KMS-11 (cell line): Measurements from ENCODE around the gene ATP1A2.

Experiments
- H2AFZ ChIP-seq: fragments of 200-600 bp; sonication (generic); 2 replicates; pipeline ENCODE4 v1.6.1; 2016; ENCODE audit warnings: antibody characterized with exemption, mixed run types, low read depth
- H3K27ac ChIP-seq: fragments of 200-600 bp; sonication (generic); 2 replicates; pipeline ENCODE4 v1.6.1; 2016; ENCODE audit warnings: mild to moderate bottlenecking, mixed run types
- H3K27me3 ChIP-seq: fragments of 200-600 bp; sonication (generic); 2 replicates; pipeline ENCODE4 v1.6.1; 2017; ENCODE audit warnings: mild to moderate bottlenecking, low read depth, mixed run types, moderate library complexity; ENCODE audit not compliant: insufficient read depth
- H3K36me3 ChIP-seq: fragments of 200-600 bp; sonication (generic); 2 replicates; pipeline ENCODE4 v1.6.1; 2017; ENCODE audit warnings: mild to moderate bottlenecking, mixed run types; ENCODE audit not compliant: insufficient read depth
- H3K4me1 ChIP-seq: fragments of 200-600 bp; sonication (generic); 2 replicates; pipeline ENCODE4 v1.6.1; 2016; ENCODE audit warnings: mild to moderate bottlenecking, low read depth, mixed run types; ENCODE audit not compliant: poor library complexity, severe bottlenecking
- H3K4me2 ChIP-seq: fragments of 200-600 bp; sonication (generic); 2 replicates; pipeline ENCODE4 v1.7.0; 2016; ENCODE audit warnings: mild to moderate bottlenecking, mixed run types
- H3K4me3 ChIP-seq: fragments of 200-600 bp; sonication (generic); IDR thresholded peaks from 2 replicates; pipeline ENCODE4 v1.6.1; 2017; ENCODE audit warnings: low read depth, low read length, mixed read lengths; ENCODE audit not compliant: insufficient read depth
- H3K79me2 ChIP-seq: fragments of 200-600 bp; sonication (generic); 2 replicates; pipeline ENCODE4 v1.6.1; 2016; ENCODE audit warnings: low read depth, mixed run types; ENCODE audit not compliant: insufficient read depth
- H3K9ac ChIP-seq: fragments of 200-600 bp; sonication (generic); 2 replicates; pipeline ENCODE4 v1.6.1; 2016; ENCODE audit warnings: mild to moderate bottlenecking, mixed run types
- H4K20me1 ChIP-seq: fragments of 200-600 bp; sonication (generic); 2 replicates; pipeline ENCODE4 v1.6.1; 2016; ENCODE audit warnings: mild to moderate bottlenecking, mixed run types; ENCODE audit not compliant: insufficient read depth
- CTCF ChIP-seq: fragments of 200-600 bp; sonication (generic); conservative IDR thresholded peaks from 2 replicates; pipeline ENCODE4 v1.6.1; 2017; ENCODE audit warnings: low read depth, mild to moderate bottlenecking, antibody characterized with exemption, low read length, moderate library complexity, mixed read lengths

Gene ATP1A2

DNA sequence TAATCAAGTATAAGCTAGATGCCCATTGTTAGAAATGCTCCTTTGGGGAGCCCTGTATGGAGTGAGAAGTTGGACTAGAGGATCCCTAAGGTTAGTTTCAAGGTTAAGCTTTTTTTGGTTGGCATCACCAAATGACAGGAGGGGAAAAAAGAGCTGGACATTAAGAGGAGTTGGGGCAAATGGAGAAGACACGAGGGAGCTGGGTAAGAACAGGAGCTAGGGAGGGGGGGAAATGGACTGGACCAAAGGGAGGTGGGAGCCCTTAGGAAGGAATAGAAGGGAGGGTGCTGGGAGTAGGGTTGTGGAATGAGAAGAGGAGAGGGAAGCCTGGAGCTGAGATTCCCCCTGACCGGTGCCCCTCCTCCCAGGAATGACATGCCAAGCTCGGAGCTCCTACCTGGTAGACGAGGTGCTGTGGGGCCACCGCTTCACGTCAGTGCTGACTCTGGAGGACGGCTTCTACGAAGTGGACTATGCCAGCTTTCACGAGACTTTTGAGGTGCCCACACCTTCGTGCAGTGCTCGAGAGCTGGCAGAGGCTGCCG lies 28.4 kb upstream of the ATP1A2 start:
- H3K79me2 ChIP-seq: no peaks in the 10 kb centered on the region
- H3K27ac ChIP-seq: no peak overlapping the region
- peaks cover 15% of the 10 kb centered on the region; the same call in 1 of the 2 replicates for H3K27me3 ChIP-seq
- no peaks in the 10 kb centered on the region for H3K4me1 ChIP-seq
- no peak overlapping the region for H3K4me3 ChIP-seq
- no peaks in the 10 kb centered on the region for H4K20me1 ChIP-seq
- H2AFZ ChIP-seq: no peak overlapping the region
- no peaks in the 10 kb centered on the region for H3K36me3 ChIP-seq
- H3K4me2 ChIP-seq: no peak overlapping the region
- TF ChIP-seq CTCF: no peak
- H3K9ac ChIP-seq: no peak overlapping the region

DNA sequence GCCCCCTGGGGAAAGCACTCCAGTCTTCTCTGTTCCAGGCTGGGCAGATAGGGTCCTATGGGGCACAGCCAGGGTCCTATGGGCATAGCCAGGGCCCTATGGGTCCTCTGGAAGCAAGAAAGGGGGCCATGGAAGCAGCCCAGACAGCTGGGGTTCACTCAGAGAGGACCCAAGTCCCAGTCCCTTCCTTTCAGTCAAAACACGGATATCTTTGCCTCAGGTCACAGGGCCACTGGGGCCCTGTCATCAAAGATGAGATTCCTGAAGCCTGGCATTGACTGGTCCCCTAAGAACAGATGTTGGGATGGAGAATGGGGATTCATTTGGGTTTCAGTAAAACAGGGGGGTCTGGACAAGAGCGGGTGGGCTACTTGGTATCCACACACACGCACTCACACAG lies 25.7 kb upstream of the ATP1A2 start:
- Histone ChIP-seq H3K4me1 (no peaks in the 10 kb centered on the region), H2AFZ (no peak overlapping the region), H3K9ac (no peak overlapping the region), H3K27me3 (no peaks in the 10 kb centered on the region), H3K36me3 (no peaks in the 10 kb centered on the region), H3K4me2 (no peak overlapping the region), H4K20me1 (no peaks in the 10 kb centered on the region), H3K27ac (no peak overlapping the region), H3K79me2 (no peaks in the 10 kb centered on the region), H3K4me3 (no peak overlapping the region)
- TF ChIP-seq CTCF: no peak

GRCh38 chr1:160090760-160091159 lies 24.8 kb upstream of the ATP1A2 start:
- Histone ChIP-seq H2AFZ (no peak overlapping the region), H4K20me1 (no peaks in the 10 kb centered on the region), H3K36me3 (no peaks in the 10 kb centered on the region), H3K27me3 (no peaks in the 10 kb centered on the region), H3K79me2 (no peaks in the 10 kb centered on the region), H3K4me2 (no peak overlapping the region), H3K27ac (no peak overlapping the region), H3K9ac (no peak overlapping the region), H3K4me3 (no peak overlapping the region), H3K4me1 (no peaks in the 10 kb centered on the region)
- TF ChIP-seq CTCF: no peak

DNA sequence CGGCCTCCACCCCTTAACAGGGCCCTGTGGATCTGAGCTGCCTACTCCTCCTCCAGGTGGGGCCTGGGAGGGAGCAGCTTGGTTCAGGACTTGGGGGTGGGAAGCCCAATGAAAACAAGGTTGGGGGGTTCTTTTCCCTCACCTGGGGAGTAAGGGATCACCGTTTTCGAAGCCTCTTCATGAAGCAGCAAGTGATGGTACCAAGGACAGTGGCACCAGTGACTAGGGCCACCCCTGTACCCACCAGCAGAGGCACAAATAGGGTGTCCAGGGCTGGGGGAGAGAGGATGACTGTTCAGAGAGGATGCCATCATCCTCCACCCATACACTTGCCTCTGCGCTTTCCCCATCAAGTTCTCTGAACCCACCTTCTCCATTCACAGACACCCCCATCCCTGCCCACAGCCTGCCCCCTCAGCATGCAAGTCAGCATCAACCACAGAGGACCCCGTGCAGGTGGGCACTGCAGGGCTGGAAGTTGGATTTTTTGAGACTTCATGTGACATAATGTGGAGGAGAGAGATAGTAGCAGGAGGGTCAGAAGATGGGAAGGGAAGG lies 23.8 kb upstream of the ATP1A2 start:
- Histone ChIP-seq H2AFZ (no peak overlapping the region), H3K27ac (no peak overlapping the region), H3K9ac (no peak overlapping the region), H3K36me3 (no peaks in the 10 kb centered on the region), H3K4me3 (no peak overlapping the region), H3K4me1 (peaks cover 4% of the 10 kb centered on the region), H3K79me2 (0 out of 2 replicates have a peak, but pooled peaks cover 3% of the 10 kb centered on the region), H4K20me1 (no peaks in the 10 kb centered on the region), H3K27me3 (no peaks in the 10 kb centered on the region), H3K4me2 (no peak overlapping the region)
- no peak for TF ChIP-seq CTCF
